ENCODE data around the gene HIPK2. TPM values are rescaled to one million over a fixed set of nuclear protein-coding genes. Genes with fewer than 3 reads are reported as not detected.

HIPK2 gene
- total RNA-seq, 1 donor from 2014 or later = 27.6 TPM

- Mint-ChIP-seq H3K9me3 (peaks cover 5% of the 10 kb centered on the region), H3K36me3 (ENCODE audit: low read depth) (peaks cover 16% of the 10 kb centered on the region), H3K27me3 (ENCODE audit: low read depth) (no peaks in the 10 kb centered on the region), H3K4me1 (ENCODE audit: low read depth) (peaks cover 52% of the 10 kb centered on the region), H3K27ac (no peak overlapping the region), H3K4me3 (ENCODE audit: low read depth) (no peak overlapping the region)
- no peak for DNase-seq (ENCODE audit: low spot score)
- intact Hi-C loops (cut with micrococcal nuclease) = no loop called here
Observed at GRCh38 chr7:139735466-139735865, 42.3 kb downstream of the HIPK2 start.

- Mint-ChIP-seq H3K27me3 (ENCODE audit: low read depth) (no peaks in the 10 kb centered on the region), H3K4me1 (ENCODE audit: low read depth) (peaks cover 55% of the 10 kb centered on the region), H3K4me3 (ENCODE audit: low read depth) (no peak overlapping the region), H3K9me3 (peaks cover 5% of the 10 kb centered on the region), H3K36me3 (ENCODE audit: low read depth) (peaks cover 16% of the 10 kb centered on the region), H3K27ac (no peak overlapping the region)
- DNase-seq (ENCODE audit: low spot score) = no peak
- intact Hi-C loops (cut with micrococcal nuclease) = no loop called here
Observed at GRCh38 chr7:139734395-139734794, 43.4 kb downstream of the HIPK2 start.

GRCh38 chr7:139733751-139734150 is 44.0 kb downstream of the HIPK2 start:
- Mint-ChIP-seq H3K4me1 (ENCODE audit: low read depth) (peaks cover 53% of the 10 kb centered on the region), H3K9me3 (peaks cover 5% of the 10 kb centered on the region), H3K27me3 (ENCODE audit: low read depth) (no peaks in the 10 kb centered on the region)

GRCh38 chr7:139732471-139733167 is 45.2 kb downstream of the HIPK2 start:
- no peak for DNase-seq (ENCODE audit: low spot score)
- peaks cover 5% of the 10 kb centered on the region for H3K9me3 Mint-ChIP-seq
- no peak overlapping the region for H3K27ac Mint-ChIP-seq
- H3K36me3 Mint-ChIP-seq (ENCODE audit: low read depth) = peaks cover 22% of the 10 kb centered on the region
- intact Hi-C loops (cut with micrococcal nuclease) = no loop called here
- H3K27me3 Mint-ChIP-seq (ENCODE audit: low read depth) = no peaks in the 10 kb centered on the region
- H3K4me3 Mint-ChIP-seq (ENCODE audit: low read depth) = no peak overlapping the region
- H3K4me1 Mint-ChIP-seq (ENCODE audit: low read depth) = peaks cover 44% of the 10 kb centered on the region

More at GRCh38 chr7:139733751-139734150, 44.0 kb downstream of the HIPK2 start:
- H3K27ac Mint-ChIP-seq = no peak overlapping the region
- H3K4me3 Mint-ChIP-seq (ENCODE audit: low read depth) = no peak overlapping the region
- DNase-seq (ENCODE audit: low spot score) = no peak
- H3K36me3 Mint-ChIP-seq (ENCODE audit: low read depth) = peaks cover 19% of the 10 kb centered on the region
- intact Hi-C loops (cut with micrococcal nuclease) = no loop called here

- Mint-ChIP-seq H3K4me1 (ENCODE audit: low read depth) (peaks cover 43% of the 10 kb centered on the region), H3K4me3 (ENCODE audit: low read depth) (peak overlapping the region; percentile 46)
- intact Hi-C loops (cut with micrococcal nuclease) = loop anchor here (2.0 kb wide), 2 partner anchors 43 to 49 kb away; no protein-coding TSS in a partner anchor
Observed at GRCh38 chr7:139731802-139732470, 45.9 kb downstream of the HIPK2 start.

GRCh38 chr7:139730746-139731612 is 46.8 kb downstream of the HIPK2 start:
- H3K9me3 Mint-ChIP-seq = peaks cover 5% of the 10 kb centered on the region
- H3K36me3 Mint-ChIP-seq (ENCODE audit: low read depth) = peaks cover 24% of the 10 kb centered on the region
- DNase-seq (ENCODE audit: low spot score) = no peak
- H3K4me3 Mint-ChIP-seq (ENCODE audit: low read depth) = peak overlapping the region; percentile 9
- intact Hi-C loops (cut with micrococcal nuclease) = loop anchor here (2.0 kb wide), 2 partner anchors 44 to 48 kb away; no protein-coding TSS in a partner anchor
- peaks cover 42% of the 10 kb centered on the region for H3K4me1 Mint-ChIP-seq (ENCODE audit: low read depth)
- H3K27me3 Mint-ChIP-seq (ENCODE audit: low read depth) = no peaks in the 10 kb centered on the region
- peak overlapping the region; percentile 66 for H3K27ac Mint-ChIP-seq

More at GRCh38 chr7:139731802-139732470, 45.9 kb downstream of the HIPK2 start:
- Mint-ChIP-seq H3K9me3 (peaks cover 5% of the 10 kb centered on the region), H3K27ac (peak overlapping the region; percentile 66), H3K36me3 (ENCODE audit: low read depth) (peaks cover 22% of the 10 kb centered on the region), H3K27me3 (ENCODE audit: low read depth) (no peaks in the 10 kb centered on the region)
- no peak for DNase-seq (ENCODE audit: low spot score)

GRCh38 chr7:139728203-139728602 is 49.6 kb downstream of the HIPK2 start:
- Mint-ChIP-seq H3K9me3 (peaks cover 5% of the 10 kb centered on the region), H3K4me1 (ENCODE audit: low read depth) (peaks cover 52% of the 10 kb centered on the region), H3K4me3 (ENCODE audit: low read depth) (no peak overlapping the region), H3K27ac (no peak overlapping the region), H3K36me3 (ENCODE audit: low read depth) (peaks cover 13% of the 10 kb centered on the region), H3K27me3 (ENCODE audit: low read depth) (no peaks in the 10 kb centered on the region)
- intact Hi-C loops (cut with micrococcal nuclease) = no loop called here
- DNase-seq (ENCODE audit: low spot score) = no peak

- Mint-ChIP-seq H3K27me3 (ENCODE audit: low read depth) (no peaks in the 10 kb centered on the region), H3K4me3 (ENCODE audit: low read depth) (no peak overlapping the region), H3K27ac (no peak overlapping the region), H3K9me3 (no peaks in the 10 kb centered on the region), H3K36me3 (ENCODE audit: low read depth) (peaks cover 8% of the 10 kb centered on the region), H3K4me1 (ENCODE audit: low read depth) (peaks cover 47% of the 10 kb centered on the region)
- no peak for DNase-seq (ENCODE audit: low spot score)
- intact Hi-C loops (cut with micrococcal nuclease) = no loop called here
Observed at GRCh38 chr7:139727151-139727705, 50.6 kb downstream of the HIPK2 start.

- H3K9me3 Mint-ChIP-seq = no peaks in the 10 kb centered on the region
- peaks cover 41% of the 10 kb centered on the region for H3K4me1 Mint-ChIP-seq (ENCODE audit: low read depth)
- no peak overlapping the region for H3K27ac Mint-ChIP-seq
- peaks cover 8% of the 10 kb centered on the region for H3K36me3 Mint-ChIP-seq (ENCODE audit: low read depth)
- intact Hi-C loops (cut with micrococcal nuclease) = no loop called here
- no peak for DNase-seq (ENCODE audit: low spot score)
- H3K4me3 Mint-ChIP-seq (ENCODE audit: low read depth) = no peak overlapping the region
- H3K27me3 Mint-ChIP-seq (ENCODE audit: low read depth) = no peaks in the 10 kb centered on the region
Observed at GRCh38 chr7:139726485-139726869, 51.3 kb downstream of the HIPK2 start.

- H3K27ac Mint-ChIP-seq = no peak overlapping the region
Observed at GRCh38 chr7:139725858-139726484, 51.8 kb downstream of the HIPK2 start.

GRCh38 chr7:139725077-139725476 is 52.7 kb downstream of the HIPK2 start:
- Mint-ChIP-seq H3K4me3 (ENCODE audit: low read depth) (no peak overlapping the region), H3K27ac (no peak overlapping the region), H3K36me3 (ENCODE audit: low read depth) (peaks cover 8% of the 10 kb centered on the region), H3K27me3 (ENCODE audit: low read depth) (no peaks in the 10 kb centered on the region), H3K9me3 (no peaks in the 10 kb centered on the region), H3K4me1 (ENCODE audit: low read depth) (peaks cover 33% of the 10 kb centered on the region)
- intact Hi-C loops (cut with micrococcal nuclease) = no loop called here
- no peak for DNase-seq (ENCODE audit: low spot score)

More at GRCh38 chr7:139725858-139726484, 51.8 kb downstream of the HIPK2 start:
- no peak for DNase-seq (ENCODE audit: low spot score)
- no peaks in the 10 kb centered on the region for H3K27me3 Mint-ChIP-seq (ENCODE audit: low read depth)
- H3K4me3 Mint-ChIP-seq (ENCODE audit: low read depth) = no peak overlapping the region
- no peaks in the 10 kb centered on the region for H3K9me3 Mint-ChIP-seq
- peaks cover 8% of the 10 kb centered on the region for H3K36me3 Mint-ChIP-seq (ENCODE audit: low read depth)
- peaks cover 37% of the 10 kb centered on the region for H3K4me1 Mint-ChIP-seq (ENCODE audit: low read depth)
- intact Hi-C loops (cut with micrococcal nuclease) = no loop called here

GRCh38 chr7:139722604-139723003 is 55.2 kb downstream of the HIPK2 start:
- H3K4me3 Mint-ChIP-seq (ENCODE audit: low read depth) = no peak overlapping the region
- peaks cover 28% of the 10 kb centered on the region for H3K4me1 Mint-ChIP-seq (ENCODE audit: low read depth)
- H3K36me3 Mint-ChIP-seq (ENCODE audit: low read depth) = peaks cover 3% of the 10 kb centered on the region
- intact Hi-C loops (cut with micrococcal nuclease) = loop anchor here (5.0 kb wide), 2 partner anchors 40 to 75 kb away; no protein-coding TSS in a partner anchor
- DNase-seq (ENCODE audit: low spot score) = no peak
- H3K27ac Mint-ChIP-seq = no peak overlapping the region
- H3K9me3 Mint-ChIP-seq = no peaks in the 10 kb centered on the region
- H3K27me3 Mint-ChIP-seq (ENCODE audit: low read depth) = no peaks in the 10 kb centered on the region

All from activated T-helper 2 cell treated with anti-CD3 and anti-CD28 coated beads, Interferon-gamma antibody, Interleukin-2, Interleukin-4, amounts not matched to agents 10 μg/mL and 5 μg/mL and 100 μg/mL, durations not matched to agents 14 hours and 24 hours and 36 hours (primary cell).